Loucy (cell line): ENCODE results near the gene RPLP2.

Experiments
- H2AFZ ChIP-seq: fragments of 200-600 bp; sonication (generic); 2 replicates; pipeline ENCODE4 v1.6.0; 2016; ENCODE audit warnings: antibody characterized with exemption, mild to moderate bottlenecking, low read length, moderate library complexity
- H3F3A ChIP-seq: fragments of 200-600 bp; 2 replicates; pipeline ENCODE4 v1.6.0; 2016; ENCODE audit warnings: antibody characterized with exemption, low read depth, mild to moderate bottlenecking
- H3K27me3 ChIP-seq: fragments of 200-600 bp; sonication (generic); 2 replicates; pipeline ENCODE4 v1.6.1; 2014; ENCODE audit warnings: low read length, mild to moderate bottlenecking; ENCODE audit not compliant: insufficient read depth, poor library complexity, severe bottlenecking
- H3K36me3 ChIP-seq: fragments of 200-600 bp; sonication (generic); 2 replicates; pipeline ENCODE4 v1.6.1; 2016; ENCODE audit warnings: low read length; ENCODE audit not compliant: insufficient read depth
- H3K4me1 ChIP-seq: fragments of 200-600 bp; sonication (generic); 2 replicates; pipeline ENCODE4 v1.5.1; 2014; ENCODE audit warnings: low read length, mild to moderate bottlenecking; ENCODE audit not compliant: insufficient read depth, poor library complexity, severe bottlenecking
- H3K4me2 ChIP-seq: fragments of 200-600 bp; sonication (generic); 2 replicates; pipeline ENCODE4 v1.6.0; 2014; ENCODE audit warnings: antibody characterized with exemption, low read length, low read depth, mild to moderate bottlenecking; ENCODE audit not compliant: poor library complexity, severe bottlenecking
- H3K4me3 ChIP-seq: fragments of 200-600 bp; sonication (generic); 2 replicates; pipeline ENCODE4 v1.5.1; 2014; ENCODE audit warnings: low read length, mild to moderate bottlenecking, mixed read lengths; ENCODE audit not compliant: poor library complexity, severe bottlenecking
- H3K79me2 ChIP-seq: fragments of 200-600 bp; sonication (generic); 2 replicates; pipeline ENCODE4 v1.6.1; 2014; ENCODE audit warnings: low read length; ENCODE audit not compliant: insufficient read depth
- H3K9ac ChIP-seq: fragments of 200-600 bp; sonication (generic); 2 replicates; pipeline ENCODE4 v1.6.0; 2014; ENCODE audit warnings: mild to moderate bottlenecking, low read depth, low read length, moderate library complexity; ENCODE audit not compliant: poor library complexity, severe bottlenecking
- H3K9me2 ChIP-seq: fragments of 200-600 bp; sonication (generic); replicated peaks from 2 replicates; pipeline ENCODE4 v1.6.1; 2016; ENCODE audit warnings: low read depth, low read length, mixed read lengths
- H3K9me3 ChIP-seq: fragments of 200-600 bp; sonication (generic); 2 replicates; pipeline ENCODE4 v1.6.1; 2014; ENCODE audit warnings: mild to moderate bottlenecking, antibody characterized with exemption, low read length, low read depth; ENCODE audit not compliant: insufficient read depth
- H4K20me1 ChIP-seq: fragments of 200-600 bp; sonication (generic); 2 replicates; pipeline ENCODE4 v1.6.0; 2014; ENCODE audit warnings: antibody characterized with exemption, low read length, mild to moderate bottlenecking; ENCODE audit not compliant: insufficient read depth, poor library complexity, severe bottlenecking
- EZH2phosphoT487 ChIP-seq: fragments of 200-600 bp; IDR thresholded peaks from 2 replicates; pipeline ENCODE4 v1.6.1; 2018; ENCODE audit warnings: antibody characterized with exemption, mild to moderate bottlenecking, moderate library complexity, borderline replicate concordance
- TF ChIP-seq, protein P1 (sequence below): fragments of 200-600 bp; sonication (generic); conservative IDR thresholded peaks from 2 replicates; pipeline ENCODE4 v1.5.1; 2014; ENCODE audit warnings: mild to moderate bottlenecking, antibody characterized with exemption, low read length

The RPLP2 gene

DNA sequence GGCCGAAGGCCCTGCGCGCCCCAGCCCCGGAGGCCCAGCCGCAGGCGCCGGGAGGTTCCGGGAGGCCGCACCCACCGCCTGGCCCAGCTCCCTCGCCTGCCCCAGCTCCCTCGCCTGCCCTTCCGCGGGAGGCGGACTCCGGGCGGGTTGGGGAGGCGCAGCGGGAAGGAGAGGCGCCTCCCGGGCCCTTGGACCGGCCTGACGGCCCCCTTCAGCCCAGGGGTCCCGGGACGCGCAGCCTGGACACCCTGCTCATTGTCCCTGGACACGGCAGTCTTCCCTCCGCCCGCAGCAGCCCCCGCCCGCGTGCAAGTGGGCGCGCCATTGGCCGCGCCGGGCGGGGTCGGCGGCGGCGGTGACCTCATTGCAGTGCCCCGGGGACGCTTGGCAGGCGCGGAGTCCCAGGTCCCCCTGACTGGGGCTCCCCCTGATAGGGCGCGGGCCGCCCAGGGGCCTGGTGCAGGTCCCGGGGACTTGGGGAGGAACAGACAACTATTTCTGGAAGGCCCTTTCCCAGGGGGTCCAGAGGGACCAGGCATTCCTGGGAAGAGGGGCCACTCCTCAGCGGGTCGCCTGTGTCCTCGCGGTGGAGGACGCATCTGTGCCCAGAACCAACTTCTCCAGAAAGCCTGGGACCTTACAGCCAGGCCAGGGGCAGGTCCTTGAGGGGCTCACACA lies 23.5 kb downstream of the RPLP2 start:
- TF ChIP-seq, protein P1, sequence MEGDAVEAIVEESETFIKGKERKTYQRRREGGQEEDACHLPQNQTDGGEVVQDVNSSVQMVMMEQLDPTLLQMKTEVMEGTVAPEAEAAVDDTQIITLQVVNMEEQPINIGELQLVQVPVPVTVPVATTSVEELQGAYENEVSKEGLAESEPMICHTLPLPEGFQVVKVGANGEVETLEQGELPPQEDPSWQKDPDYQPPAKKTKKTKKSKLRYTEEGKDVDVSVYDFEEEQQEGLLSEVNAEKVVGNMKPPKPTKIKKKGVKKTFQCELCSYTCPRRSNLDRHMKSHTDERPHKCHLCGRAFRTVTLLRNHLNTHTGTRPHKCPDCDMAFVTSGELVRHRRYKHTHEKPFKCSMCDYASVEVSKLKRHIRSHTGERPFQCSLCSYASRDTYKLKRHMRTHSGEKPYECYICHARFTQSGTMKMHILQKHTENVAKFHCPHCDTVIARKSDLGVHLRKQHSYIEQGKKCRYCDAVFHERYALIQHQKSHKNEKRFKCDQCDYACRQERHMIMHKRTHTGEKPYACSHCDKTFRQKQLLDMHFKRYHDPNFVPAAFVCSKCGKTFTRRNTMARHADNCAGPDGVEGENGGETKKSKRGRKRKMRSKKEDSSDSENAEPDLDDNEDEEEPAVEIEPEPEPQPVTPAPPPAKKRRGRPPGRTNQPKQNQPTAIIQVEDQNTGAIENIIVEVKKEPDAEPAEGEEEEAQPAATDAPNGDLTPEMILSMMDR, result no peak
- TF ChIP-seq EZH2phosphoT487, result no peak
- Histone ChIP-seq H3K4me3 (peak overlapping the region; percentile 77), H3K9ac (peak overlapping the region; percentile 78), H3F3A (no peaks in the 10 kb centered on the region), H3K36me3 (no peaks in the 10 kb centered on the region; the same call in 1 of the 2 replicates), H3K9me3 (no peaks in the 10 kb centered on the region), H3K9me2 (no peaks in the 10 kb centered on the region), H3K4me2 (peak overlapping the region; percentile 84), H3K79me2 (peaks cover 6% of the 10 kb centered on the region; the same call in 1 of the 2 replicates), H2AFZ (peak overlapping the region; percentile 3; the same call in 1 of the 2 replicates), H4K20me1 (peaks cover 5% of the 10 kb centered on the region), H3K27me3 (no peaks in the 10 kb centered on the region), H3K4me1 (peaks cover 15% of the 10 kb centered on the region)

DNA sequence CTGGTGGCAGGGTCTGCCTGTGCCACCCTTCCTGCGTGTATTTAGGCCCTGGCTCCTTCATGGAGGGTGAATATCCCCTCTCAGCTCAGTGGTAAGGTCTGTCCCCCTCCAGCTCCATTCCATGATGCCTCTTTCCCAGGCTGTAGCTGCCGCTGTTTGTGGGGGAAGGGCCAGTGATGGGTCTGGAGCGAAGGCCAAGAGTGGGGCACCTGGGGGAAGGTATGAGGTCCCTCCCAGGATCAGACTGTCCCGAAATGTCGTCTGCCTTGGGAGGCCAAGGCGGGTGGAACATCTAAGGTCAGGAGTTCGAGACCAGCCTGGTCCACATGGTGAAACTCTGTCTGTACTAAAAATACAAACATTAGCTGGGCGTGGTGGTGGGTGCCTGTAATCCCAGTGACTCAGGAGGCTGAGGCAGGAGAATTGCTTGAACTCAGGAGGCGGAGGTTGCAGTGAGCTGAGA lies 24.1 kb downstream of the RPLP2 start:
- Histone ChIP-seq H3K36me3 (peaks cover 4% of the 10 kb centered on the region; the same call in 1 of the 2 replicates), H2AFZ (no peak overlapping the region), H3K9ac (peak overlapping the region; percentile 78), H3K79me2 (peaks cover 6% of the 10 kb centered on the region; the same call in 1 of the 2 replicates), H3K4me2 (peak overlapping the region; percentile 84), H3K4me1 (peaks cover 15% of the 10 kb centered on the region), H3K4me3 (peak overlapping the region; percentile 77), H4K20me1 (peaks cover 10% of the 10 kb centered on the region), H3K27me3 (no peaks in the 10 kb centered on the region), H3F3A (no peaks in the 10 kb centered on the region), H3K9me3 (no peaks in the 10 kb centered on the region), H3K9me2 (no peaks in the 10 kb centered on the region)
- TF ChIP-seq EZH2phosphoT487, result no peak
- TF ChIP-seq, protein P1, result no peak

DNA sequence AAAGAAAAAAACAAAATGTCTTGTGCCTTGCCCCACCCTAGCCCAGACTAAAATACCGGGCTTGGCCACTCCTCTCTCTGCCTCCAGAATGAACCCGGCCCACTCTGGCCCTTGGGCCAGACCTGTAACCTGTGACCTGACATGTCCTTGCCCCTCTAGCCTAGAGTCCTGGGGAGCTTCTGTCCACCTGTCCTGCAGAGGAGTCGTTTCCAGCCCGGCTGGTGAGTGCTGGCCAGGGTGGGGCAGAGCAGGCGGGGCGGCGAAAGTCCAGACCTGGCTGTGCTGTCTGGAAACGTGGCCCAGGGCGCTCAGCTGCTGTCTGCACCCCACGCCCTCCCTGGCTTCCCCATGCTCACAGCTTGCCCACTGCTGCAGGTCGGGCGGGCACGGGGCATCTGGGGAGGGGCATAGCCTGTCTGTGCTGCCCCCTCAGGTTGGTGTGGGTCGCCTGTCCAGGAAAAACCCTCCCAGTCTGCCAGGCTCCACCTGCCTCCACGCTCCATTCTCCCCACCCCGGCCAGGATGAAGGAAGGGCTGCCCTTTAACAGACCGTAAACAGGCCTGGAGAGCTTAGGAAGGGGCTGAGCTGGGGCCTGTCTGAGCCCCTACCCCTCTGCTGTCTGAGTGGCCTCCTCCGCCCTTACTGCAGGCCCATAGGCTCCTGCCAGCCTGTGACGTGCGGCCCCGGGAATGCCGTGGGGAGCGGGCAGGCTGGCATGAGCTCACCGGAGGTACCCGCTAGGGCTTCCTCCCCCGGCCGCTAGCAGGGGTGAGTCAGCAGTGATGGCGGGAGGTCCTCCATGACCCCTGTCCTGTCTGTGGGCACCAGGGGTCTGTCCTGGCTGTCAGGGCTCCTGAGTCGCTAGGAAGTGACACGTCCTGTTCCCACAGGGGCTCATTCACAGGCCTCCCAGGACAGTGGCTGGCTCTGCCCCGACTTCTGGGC lies 24.9 kb downstream of the RPLP2 start:
- no peaks in the 10 kb centered on the region for H3K9me2 ChIP-seq
- peak overlapping the region; percentile 13 for H3K4me3 ChIP-seq
- H3K4me1 ChIP-seq, result peaks cover 15% of the 10 kb centered on the region
- H2AFZ ChIP-seq, result no peak overlapping the region
- peaks cover 11% of the 10 kb centered on the region; the same call in 1 of the 2 replicates for H3K36me3 ChIP-seq
- peaks cover 10% of the 10 kb centered on the region for H4K20me1 ChIP-seq
- H3K4me2 ChIP-seq, result peak overlapping the region; percentile 84
- no peaks in the 10 kb centered on the region for H3F3A ChIP-seq
- H3K27me3 ChIP-seq, result no peaks in the 10 kb centered on the region
- TF ChIP-seq EZH2phosphoT487, result no peak
- TF ChIP-seq, protein P1, result no peak
- H3K9ac ChIP-seq, result no peak overlapping the region
- H3K79me2 ChIP-seq, result peaks cover 9% of the 10 kb centered on the region; the same call in 1 of the 2 replicates
- no peaks in the 10 kb centered on the region for H3K9me3 ChIP-seq
